HepG2 (cell line): ENCODE measurements around the gene GANC. TPM values are rescaled to one million over a fixed set of nuclear protein-coding genes. Genes with fewer than 3 reads are reported as not detected.
"Not testable (repeated sequence)": the region's sequence is repeated elsewhere in the genome, so short reads cannot be mapped to it uniquely, and the experiment has no call there.

ENCODE experiments used
- ATAC-seq: fragments of 200-7000 bp; cut with Tn5 transposase; 3 replicates; pipeline ENCODE4 v1.9.1; 2020; ENCODE audit warnings: mild to moderate bottlenecking, moderate library complexity
- BruUV-seq: library from RNA; stranded (reverse); fragments of 400-500 nt; replicated peaks from 2 replicates; lab custom pipeline; 2021; lab: Mats Ljungman, UMichigan
- CTCF ChIA-PET: fragments of 300-600 bp; formaldehyde crosslinking; extraction: SDS; loops from one replicate; lab custom pipeline; 2021; ENCODE audit warnings: low total read pairs, inconsistent platforms, low intra/inter-chr PET ratio; lab: Yijun Ruan, JAX
- POLR2A ChIA-PET: fragments of 350-600 bp; sonication (Branson Sonifier 250); formaldehyde crosslinking; loops from one replicate; lab custom pipeline; 2020; ENCODE audit warnings: antibody characterized with exemption, inconsistent platforms; lab: Yijun Ruan, JAX
- DNase-seq: peaks from one replicate; pipeline ENCODE4 v3.0.0-alpha.2; 2015; ENCODE audit warnings: low spot score
- FAIRE-seq: peaks from 3 replicates; lab custom pipeline; 2011; peaks lifted over from hg19 to GRCh38; lab: Jason Lieb, UNC
- H2AFZ ChIP-seq: one replicate; pipeline ENCODE4 v1.6.1; 2011; ENCODE audit warnings: low read length, inconsistent platforms
- H3K27ac ChIP-seq: fragments of 300-600 bp; 3 replicates; pipeline ENCODE4 v1.8.0; 2011; ENCODE audit warnings: mixed run types, mild to moderate bottlenecking, mixed read lengths, low read length, inconsistent platforms; ENCODE audit not compliant: insufficient read depth; ENCODE audit errors: extremely low read length
- H3K27me3 ChIP-seq, 2 experiments: fragments of 200-600 bp in 1 of 2; 2 replicates in 1 of 2; 3 replicates in 1 of 2; pipeline versions ENCODE4 v1.6.0 to v1.8.0; 2011; ENCODE audit warnings: low read length in 2 of 2, mild to moderate bottlenecking in 2 of 2, moderate library complexity in 2 of 2, inconsistent platforms in 1 of 2; ENCODE audit not compliant: insufficient read depth in 2 of 2, control insufficient read depth in 1 of 2
- H3K36me3 ChIP-seq, 2 experiments: fragments of 200-600 bp in 1 of 2; replicated peaks in 1 of 2; 2 replicates in 1 of 2; 3 replicates in 1 of 2; pipeline versions ENCODE4 v1.5.1 to v1.8.0; 2011; ENCODE audit warnings: low read length in 2 of 2, inconsistent platforms in 1 of 2; ENCODE audit not compliant: insufficient read depth in 2 of 2, control insufficient read depth in 1 of 2
- H3K4me1 ChIP-seq: 2 replicates; pipeline ENCODE4 v1.5.1; 2012; ENCODE audit warnings: low read length, inconsistent platforms; ENCODE audit not compliant: insufficient read depth
- H3K4me2 ChIP-seq: 2 replicates; pipeline ENCODE4 v1.6.0; 2011; ENCODE audit warnings: low read depth, low read length, inconsistent platforms
- H3K4me3 ChIP-seq, 3 experiments: fragments of 200-600 bp in 1 of 3; sonication (generic), shearing (Covaris generic) in 1 of 3; replicated peaks in 1 of 3; 2 replicates each; pipeline ENCODE4 v1.5.1; 2011 to 2016; ENCODE audit warnings: low read length in 3 of 3, inconsistent platforms in 2 of 3, low read depth in 2 of 3, mild to moderate bottlenecking in 2 of 3, control low read depth in 1 of 3, mixed read lengths in 1 of 3; ENCODE audit not compliant: insufficient read depth in 1 of 3
- H3K79me2 ChIP-seq: one replicate; pipeline ENCODE4 v1.6.1; 2011; ENCODE audit warnings: low read length, inconsistent platforms; ENCODE audit not compliant: insufficient read depth
- H3K9ac ChIP-seq: 2 replicates; pipeline ENCODE4 v1.6.0; 2011; ENCODE audit warnings: mild to moderate bottlenecking, low read depth, low read length, inconsistent platforms; ENCODE audit not compliant: insufficient read depth
- H3K9me3 ChIP-seq: 2 replicates; pipeline ENCODE4 v1.5.1; 2012; ENCODE audit warnings: mild to moderate bottlenecking, low read length
- H4K20me1 ChIP-seq: 2 replicates; pipeline ENCODE4 v1.6.0; 2011; ENCODE audit warnings: inconsistent platforms, mild to moderate bottlenecking, low read length, moderate library complexity; ENCODE audit not compliant: insufficient read depth
- CHD2 ChIP-seq: IDR thresholded peaks from 2 replicates; pipeline ENCODE4 v1.6.1; 2011; ENCODE audit warnings: low read depth, low read length, improper control_type of control experiment
- POLR2G ChIP-seq: fragments of 200-400 bp; formaldehyde crosslinking; IDR thresholded peaks from 2 replicates; pipeline ENCODE4 v1.6.1; 2018; ENCODE audit warnings: mild to moderate bottlenecking, low read depth, low read length, moderate library complexity
- SETDB1 ChIP-seq: sonication (generic); formaldehyde crosslinking; IDR thresholded peaks from 2 replicates; pipeline ENCODE4 v1.5.1; 2020; ENCODE audit warnings: missing genetic modification reagents, mild to moderate bottlenecking, borderline replicate concordance
- SSRP1 ChIP-seq: IDR thresholded peaks from 2 replicates; pipeline ENCODE4 v1.6.1; 2016; ENCODE audit warnings: control low read depth
- ZBTB1 ChIP-seq: sonication (generic); formaldehyde crosslinking; IDR thresholded peaks from 2 replicates; pipeline ENCODE4 v1.4.0; 2020; ENCODE audit warnings: missing genetic modification reagents, borderline replicate concordance
- whole genome bisulfite sequencing: methylation state at CpG from one replicate; pipeline ENCODE4 v1.1.6; 2017; ENCODE audit warnings: low lambda C conversion rate; 5-methylcytosine and 5-hydroxymethylcytosine counted together
- in situ Hi-C: cut with HindIII; loops from 2 replicates; pipeline ENCODE4 v1.10.0; 2017; ENCODE audit warnings: low pct_unique_long_range_greater_than_20kb; ENCODE audit not compliant: extremely low pct_ligation_motif_present
- intact Hi-C: fragments of 100-400 bp; cut with micrococcal nuclease; formaldehyde crosslinking; loops from one replicate; pipeline ENCODE4 v1.10.0; 2022; ENCODE audit not compliant: unreplicated experiment
- polyA plus RNA-seq, 8 experiments: library from polyadenylated mRNA; depleted of rRNA in 3 of 8; stranded (reverse) in 7 of 8; unstranded in 1 of 8; fragments of >200 nt; fragmentation: Illumina TruSeq in 4 of 8; extraction: Trizol in 4 of 8; gene quantifications; 2 replicates each; pipeline versions ENCODE4 v1.2.1 to v1.2.3, GENCODE V29; 2011 to 2016; ENCODE audit warnings: low read depth in 4 of 8, missing spikeins in 1 of 8, mixed read lengths in 1 of 8; ENCODE audit not compliant: insufficient read depth in 1 of 8
- total RNA-seq, 5 experiments: library from RNA; depleted of rRNA; stranded (reverse); fragments of >200 nt; fragmentation: Illumina TruSeq; extraction: Trizol; gene quantifications; 2 replicates each; pipeline ENCODE4 v1.2.3, GENCODE V29; 2016; ENCODE audit warnings: low read depth in 1 of 5
- TF ChIP-seq, protein P1 (sequence below): sonication (generic); formaldehyde crosslinking; IDR thresholded peaks from 2 replicates; pipeline ENCODE4 v1.4.0; 2020; ENCODE audit warnings: missing genetic modification reagents

Gene GANC
- total and polyA plus RNA-seq, 2 of the 13 experiments (the other 11 are each of a cell fraction or from before 2014, with no cell fraction given) = 17.0 to 21.0 TPM

DNA sequence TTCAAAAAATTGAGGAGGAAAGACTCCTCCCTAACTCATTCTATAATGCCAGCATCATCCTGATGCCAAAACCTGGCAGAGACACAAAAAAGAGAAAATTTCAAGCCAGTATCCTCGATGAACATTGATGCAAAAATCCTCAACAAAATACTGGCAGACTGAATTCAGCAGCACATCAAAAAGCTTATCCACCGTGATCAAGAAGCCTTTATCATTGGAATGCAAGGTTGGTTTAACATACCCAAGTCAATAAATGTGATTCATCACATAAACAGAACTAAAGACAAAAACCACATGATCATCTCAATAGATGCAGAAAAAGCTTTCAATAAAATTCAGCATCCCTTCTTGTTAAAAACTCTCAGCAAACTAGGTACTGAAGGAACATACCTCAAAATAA, 62.1 kb downstream of the GANC start:
- 74% methylated on average over 2 of the region's 2 CpGs for WGBS
- in situ Hi-C loops (no loop called here), intact Hi-C loops (no loop called here)
- Histone ChIP-seq H3K27me3 (no peaks in the 10 kb centered on the region), H3K9me3 (peaks cover 7% of the 10 kb centered on the region), H4K20me1 (no peaks in the 10 kb centered on the region), H3K9ac (no peak overlapping the region), H3K4me3 (no peak overlapping the region), H2AFZ (no peak overlapping the region), H3K4me2 (no peak overlapping the region), H3K4me1 (no peaks in the 10 kb centered on the region), H3K27ac (no peak overlapping the region), H3K79me2 (no peaks in the 10 kb centered on the region), H3K36me3 (no peaks in the 10 kb centered on the region; a peak in 1 of 5 replicates)
- POLR2A ChIA-PET = no interaction called here
- FAIRE-seq (no peak), ATAC-seq (no peak), DNase-seq (no peak)
- no TSS peak for BruUV-seq
- CTCF ChIA-PET = no interaction called here
- no peak for TF ChIP-seq SETDB1
- TF ChIP-seq SSRP1 (CRISPR knock-in tag) = no peak
- TF ChIP-seq, protein P1, sequence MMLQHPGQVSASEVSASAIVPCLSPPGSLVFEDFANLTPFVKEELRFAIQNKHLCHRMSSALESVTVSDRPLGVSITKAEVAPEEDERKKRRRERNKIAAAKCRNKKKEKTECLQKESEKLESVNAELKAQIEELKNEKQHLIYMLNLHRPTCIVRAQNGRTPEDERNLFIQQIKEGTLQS = no peak
- no peak for TF ChIP-seq CHD2
- no peak for TF ChIP-seq ZBTB1
- no peak for TF ChIP-seq POLR2G

DNA sequence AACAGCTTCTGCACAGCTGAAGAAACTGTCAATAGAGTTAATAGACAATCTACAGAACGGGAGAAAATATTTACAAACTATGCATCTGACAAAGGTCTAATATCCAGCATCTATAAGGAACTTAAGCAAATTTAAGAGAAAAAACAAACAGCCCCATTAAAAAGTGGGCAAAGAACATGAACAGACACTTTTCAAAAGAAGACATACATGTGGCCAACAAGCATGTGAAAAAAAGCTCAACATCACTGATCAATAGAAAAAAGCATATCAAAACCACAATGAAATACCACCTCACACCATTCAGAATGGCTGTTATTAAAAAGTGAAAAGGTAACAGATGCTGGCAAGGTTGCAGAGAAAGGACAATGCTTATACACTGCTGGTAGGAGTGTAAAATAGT, 63.6 kb downstream of the GANC start:
- H3K36me3 ChIP-seq, intact Hi-C loops, H4K20me1 ChIP-seq, H3K9ac ChIP-seq, H3K4me1 ChIP-seq, H3K9me3 ChIP-seq, CTCF ChIA-PET, DNase-seq, H3K27me3 ChIP-seq, ATAC-seq, H3K4me3 ChIP-seq, BruUV-seq, H2AFZ ChIP-seq, H3K27ac ChIP-seq, FAIRE-seq, H3K79me2 ChIP-seq, H3K4me2 ChIP-seq, in situ Hi-C loops: not testable (repeated sequence)
- WGBS = 77% methylated on average over 1 of the region's 1 CpG
- POLR2A ChIA-PET = interaction anchor here (1.5 kb wide), 1 partner anchor 63 kb away, joined by 3 read pairs; the partner anchor contains the start of genes GANC and TMEM87A

DNA sequence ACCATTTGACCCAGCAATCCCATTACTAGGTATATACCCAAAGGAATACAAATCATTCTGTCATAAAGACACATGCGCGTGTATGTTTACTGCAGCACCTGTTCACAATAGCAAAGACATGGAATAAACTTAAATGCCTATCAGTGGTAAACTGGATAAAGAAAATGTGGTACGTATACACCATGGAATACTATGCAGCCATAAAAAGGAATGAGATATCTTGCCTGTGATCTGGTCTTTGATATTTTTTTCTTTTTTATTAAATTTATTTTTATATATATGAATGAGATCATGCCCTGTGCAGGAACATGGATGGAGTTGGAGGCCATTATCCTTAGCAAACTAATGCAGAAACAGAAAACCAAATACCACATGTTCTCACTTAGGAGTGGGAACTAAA, 64.1 kb downstream of the GANC start:
- H3K4me3 ChIP-seq, DNase-seq, in situ Hi-C loops, H3K27me3 ChIP-seq, H3K4me1 ChIP-seq, H3K4me2 ChIP-seq, H3K36me3 ChIP-seq, intact Hi-C loops, H4K20me1 ChIP-seq, FAIRE-seq, H3K9me3 ChIP-seq, H3K79me2 ChIP-seq, H3K27ac ChIP-seq, CTCF ChIA-PET, ATAC-seq, H2AFZ ChIP-seq, BruUV-seq, H3K9ac ChIP-seq: not testable (repeated sequence)
- WGBS = 97% methylated on average over 3 of the region's 3 CpGs
- POLR2A ChIA-PET = interaction anchor here (1.5 kb wide), 1 partner anchor 64 kb away, joined by 3 read pairs; the partner anchor contains the start of genes GANC and TMEM87A
